Stomach smooth muscle (tissue), 2 donors: ENCODE results near the gene SPDYE2.
"Not testable (repeated sequence)": the region's sequence is repeated elsewhere in the genome, so short reads cannot be mapped to it uniquely, and the experiment has no call there.

Source experiments
- H3K27ac ChIP-seq: one replicate; pipeline ENCODE4 v1.7.0; 2013; ENCODE audit warnings: mild to moderate bottlenecking, low read length, inconsistent platforms
- H3K27me3 ChIP-seq, 2 donors: one replicate each; pipeline ENCODE4 v1.7.0; 2013; ENCODE audit warnings: low read length in 2 of 2; ENCODE audit not compliant: insufficient read depth in 2 of 2, control insufficient read depth in 1 of 2
- H3K36me3 ChIP-seq, 2 donors: one replicate each; pipeline ENCODE4 v1.7.0; 2013; ENCODE audit warnings: low read length in 2 of 2; ENCODE audit not compliant: control insufficient read depth in 2 of 2, insufficient read depth in 2 of 2
- H3K4me1 ChIP-seq: one replicate; pipeline ENCODE4 v1.7.0; 2013; ENCODE audit warnings: low read length; ENCODE audit not compliant: control insufficient read depth, insufficient read depth
- H3K4me3 ChIP-seq, 2 donors: one replicate each; pipeline ENCODE4 v1.7.0; 2013; ENCODE audit warnings: low read length in 2 of 2
- H3K9ac ChIP-seq, 2 donors: one replicate each; pipeline ENCODE4 v1.7.0; 2013; ENCODE audit warnings: low read length in 2 of 2, mild to moderate bottlenecking in 1 of 2
- H3K9me3 ChIP-seq, 2 donors: one replicate each; pipeline ENCODE4 v1.7.0; 2013; ENCODE audit warnings: low read length in 2 of 2; ENCODE audit not compliant: control insufficient read depth in 2 of 2
- donor health status: healthy.
- donor health status: Pancreatic carcinoma.

Gene SPDYE2

GRCh38 chr7:102543596-102543995 is 7.4 kb upstream of the SPDYE2 start, which contains the start of gene UPK3BL2:
UPK3BL2 (minus strand) TSS chr7:102543696; CDS start chr7:102543636, 60 bp downstream.
- not testable (repeated sequence) for H3K36me3 ChIP-seq, H3K27ac ChIP-seq, H3K27me3 ChIP-seq, H3K9me3 ChIP-seq, H3K9ac ChIP-seq, H3K4me3 ChIP-seq, H3K4me1 ChIP-seq

- not testable (repeated sequence) for H3K27ac ChIP-seq, H3K9ac ChIP-seq, H3K36me3 ChIP-seq, H3K4me3 ChIP-seq, H3K9me3 ChIP-seq, H3K27me3 ChIP-seq, H3K4me1 ChIP-seq
Measured at GRCh38 chr7:102544372-102544771, 6.7 kb upstream of the SPDYE2 start.

- H3K27ac ChIP-seq, H3K4me3 ChIP-seq: not testable (repeated sequence)
Measured at GRCh38 chr7:102545288-102545687, 5.7 kb upstream of the SPDYE2 start.

GRCh38 chr7:102546353-102546752 is 4.7 kb upstream of the SPDYE2 start:
- not testable (repeated sequence) for H3K27ac ChIP-seq, H3K36me3 ChIP-seq, H3K9ac ChIP-seq, H3K4me3 ChIP-seq, H3K4me1 ChIP-seq, H3K9me3 ChIP-seq, H3K27me3 ChIP-seq

More at GRCh38 chr7:102545288-102545687, 5.7 kb upstream of the SPDYE2 start:
- H3K4me1 ChIP-seq, H3K9ac ChIP-seq, H3K36me3 ChIP-seq, H3K27me3 ChIP-seq, H3K9me3 ChIP-seq: not testable (repeated sequence)

- not testable (repeated sequence) for H3K4me1 ChIP-seq, H3K27ac ChIP-seq, H3K36me3 ChIP-seq, H3K9ac ChIP-seq, H3K4me3 ChIP-seq, H3K27me3 ChIP-seq, H3K9me3 ChIP-seq
Measured at GRCh38 chr7:102568620-102569019, 17.6 kb downstream of the SPDYE2 start.

GRCh38 chr7:102572261-102573239 is 21.5 kb downstream of the SPDYE2 start, which contains the start of gene POLR2J3:
POLR2J3 (minus strand) TSS chr7:102572583; CDS start chr7:102572521, 62 bp downstream.
- not testable (repeated sequence) for H3K9me3 ChIP-seq, H3K36me3 ChIP-seq, H3K27me3 ChIP-seq, H3K4me1 ChIP-seq
- Histone ChIP-seq H3K9ac (peak within 1 kb of the TSS; percentile 73 to 76), H3K27ac (peak within 1 kb of the TSS; percentile 37), H3K4me3 (peak within 1 kb of the TSS; percentile 67 to 79)

GRCh38 chr7:102574607-102575006 is 23.6 kb downstream of the SPDYE2 start:
- H3K9me3 ChIP-seq, H3K27me3 ChIP-seq, H3K36me3 ChIP-seq, H3K4me1 ChIP-seq, H3K9ac ChIP-seq, H3K4me3 ChIP-seq, H3K27ac ChIP-seq: not testable (repeated sequence)

GRCh38 chr7:102576363-102576762 is 25.3 kb downstream of the SPDYE2 start:
- not testable (repeated sequence) for H3K9me3 ChIP-seq, H3K4me1 ChIP-seq, H3K36me3 ChIP-seq, H3K27ac ChIP-seq, H3K27me3 ChIP-seq, H3K4me3 ChIP-seq, H3K9ac ChIP-seq

GRCh38 chr7:102577315-102578240 is 26.6 kb downstream of the SPDYE2 start:
- H3K9ac ChIP-seq, H3K4me3 ChIP-seq, H3K9me3 ChIP-seq, H3K27me3 ChIP-seq, H3K36me3 ChIP-seq, H3K4me1 ChIP-seq, H3K27ac ChIP-seq: not testable (repeated sequence)

GRCh38 chr7:102578486-102578885 is 27.5 kb downstream of the SPDYE2 start:
- not testable (repeated sequence) for H3K36me3 ChIP-seq, H3K27me3 ChIP-seq, H3K4me3 ChIP-seq, H3K4me1 ChIP-seq, H3K9ac ChIP-seq, H3K9me3 ChIP-seq, H3K27ac ChIP-seq
